HepG2 (cell line): ENCODE measurements around the gene NPHP4.

Source experiments
- CEBPZ ChIP-seq: IDR thresholded peaks from 2 replicates; pipeline ENCODE4 v1.6.1; 2012; ENCODE audit warnings: low read length, improper control_type of control experiment
- CREB3 ChIP-seq: sonication (generic); formaldehyde crosslinking; IDR thresholded peaks from 2 replicates; pipeline ENCODE4 v1.5.0; 2020; ENCODE audit warnings: missing genetic modification reagents
- CTCF ChIP-seq: sonication (generic); formaldehyde crosslinking; IDR thresholded peaks from 2 replicates; pipeline ENCODE4 v1.5.0; 2020; ENCODE audit warnings: mild to moderate bottlenecking, missing genetic modification reagents, moderate library complexity
- DNMT1 ChIP-seq: sonication (generic); formaldehyde crosslinking; IDR thresholded peaks from 2 replicates; pipeline ENCODE4 v1.5.1; 2020; ENCODE audit warnings: mild to moderate bottlenecking, missing genetic modification reagents
- EZH2 ChIP-seq: conservative IDR thresholded peaks from 2 replicates; pipeline ENCODE4 v1.6.1; 2012; ENCODE audit warnings: mild to moderate bottlenecking, low read depth, low read length, moderate library complexity
- MYC ChIP-seq: sonication (generic); formaldehyde crosslinking; IDR thresholded peaks from 2 replicates; pipeline ENCODE4 v1.9.0; 2021; ENCODE audit warnings: missing genetic modification reagents, borderline replicate concordance
- NR3C1 ChIP-seq: sonication (generic); formaldehyde crosslinking; IDR thresholded peaks from 2 replicates; pipeline ENCODE4 v1.4.0; 2020; ENCODE audit warnings: missing genetic modification reagents
- POLR2A ChIP-seq, 2 experiments: IDR thresholded peaks; 2 replicates each; pipeline ENCODE4 v1.6.1; 2011; ENCODE audit warnings: low read depth in 2 of 2, low read length in 2 of 2, mild to moderate bottlenecking in 1 of 2, moderate library complexity in 1 of 2; ENCODE audit not compliant: insufficient read depth in 1 of 2
- PRDM10 ChIP-seq: sonication (generic); formaldehyde crosslinking; IDR thresholded peaks from 2 replicates; pipeline ENCODE4 v1.4.0; 2020; ENCODE audit warnings: low read depth, missing genetic modification reagents
- SP1 ChIP-seq, 2 experiments: fragments of 450-650 bp in 1 of 2; sonication (generic) in 1 of 2; formaldehyde crosslinking in 1 of 2; IDR thresholded peaks; 2 replicates each; pipeline versions ENCODE4 v1.4.0 to v1.6.1; 2016 to 2020; ENCODE audit warnings: missing genetic modification reagents in 1 of 2
- ZKSCAN1 ChIP-seq: fragments of 150-350 bp; IDR thresholded peaks from 2 replicates; pipeline ENCODE4 v1.6.1; 2014; ENCODE audit warnings: low read length
- ZNF530 ChIP-seq: sonication (generic); formaldehyde crosslinking; IDR thresholded peaks from 2 replicates; pipeline ENCODE4 v1.5.0; 2020; ENCODE audit warnings: low read depth, mild to moderate bottlenecking, missing genetic modification reagents
- ZSCAN30 ChIP-seq: sonication (generic); formaldehyde crosslinking; IDR thresholded peaks from 2 replicates; pipeline ENCODE4 v1.5.0; 2020; ENCODE audit warnings: mild to moderate bottlenecking, missing genetic modification reagents

- TF ChIP-seq MYC (CRISPR knock-in tag) (no peak), ZNF530 (CRISPR knock-in tag) (no peak), EZH2 (no peak), NR3C1 (CRISPR knock-in tag) (no peak), POLR2A (IDR thresholded peaks at IDR 0.05; ENCODE audit: insufficient read depth in 1 of 2, low read depth in 2 of 2, low read length in 2 of 2) (no peak), CTCF (no peak), CREB3 (CRISPR knock-in tag) (no peak), SP1 (IDR thresholded peaks at IDR 0.05) (no peak), SP1 (CRISPR knock-in tag; IDR thresholded peaks at IDR 0.05) (no peak), ZSCAN30 (CRISPR knock-in tag) (no peak), PRDM10 (peak; percentile 0; the same call in 1 of the 2 replicates), ZKSCAN1 (no peak), DNMT1 (CRISPR knock-in tag) (no peak), CEBPZ (no peak)
These were observed 42.5 kb downstream of the NPHP4 start for GRCh38 chr1:5949761-5950100.
